KBM-7 (cell line): ENCODE measurements around the gene TOM1L2.

ENCODE experiments used
- DNase-seq: peaks from one replicate; pipeline ENCODE4 v3.0.0-alpha.2; 2015
- in situ Hi-C: fragments of 300-500 bp; cut with MboI; formaldehyde crosslinking; loops from 2 replicates; pipeline ENCODE4 v1.14.3; 2020; ENCODE audit warnings: low sequenced_read_pairs, low pct_unique_long_range_greater_than_20kb, mixed read lengths

Gene TOM1L2

DNA sequence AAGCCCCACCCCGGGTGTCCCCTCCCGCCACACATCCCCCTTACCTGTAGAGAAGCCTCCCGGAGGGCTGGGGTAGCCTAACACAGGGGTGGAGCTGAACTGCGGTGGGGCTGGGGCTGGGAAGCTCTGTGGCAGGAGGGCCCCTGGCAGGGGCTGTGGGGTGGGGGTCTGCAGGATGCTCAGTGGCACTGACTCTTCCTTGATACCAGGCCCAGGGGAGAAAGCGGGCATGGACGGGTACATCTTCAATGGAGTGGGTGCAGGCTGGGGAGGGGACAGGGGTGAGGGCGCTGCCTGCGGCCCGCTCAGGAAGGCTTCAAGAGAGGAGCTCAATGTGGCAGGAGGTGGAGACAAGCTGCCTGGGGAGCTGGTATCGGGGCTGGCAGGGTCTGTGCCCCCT, 152.2 kb downstream of the TOM1L2 start:
- no peak for DNase-seq
- in situ Hi-C loops, result no loop called here

DNA sequence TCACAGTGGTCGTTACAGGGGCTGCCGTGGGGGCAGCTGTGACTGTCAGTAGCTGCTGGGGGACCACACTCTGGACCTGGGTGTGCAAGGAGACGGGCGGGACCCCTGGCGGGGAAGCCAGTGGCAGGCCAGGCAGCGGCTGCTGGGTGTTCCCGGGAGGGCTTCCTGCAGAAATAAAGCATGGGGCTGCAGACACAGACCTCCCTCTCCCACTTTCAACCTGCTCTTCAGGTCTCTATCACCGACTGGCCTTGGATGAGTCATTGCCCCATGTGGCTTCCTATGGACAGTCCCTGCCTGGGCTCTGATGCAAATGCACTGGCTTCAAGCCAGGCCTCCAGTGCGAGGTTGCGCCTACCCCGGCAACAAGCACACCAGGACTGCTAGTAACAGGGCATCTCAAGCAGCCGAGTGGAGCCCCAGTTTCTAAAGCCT, 152.6 kb downstream of the TOM1L2 start:
- in situ Hi-C loops, result no loop called here
- peak; percentile 26 for DNase-seq

DNA sequence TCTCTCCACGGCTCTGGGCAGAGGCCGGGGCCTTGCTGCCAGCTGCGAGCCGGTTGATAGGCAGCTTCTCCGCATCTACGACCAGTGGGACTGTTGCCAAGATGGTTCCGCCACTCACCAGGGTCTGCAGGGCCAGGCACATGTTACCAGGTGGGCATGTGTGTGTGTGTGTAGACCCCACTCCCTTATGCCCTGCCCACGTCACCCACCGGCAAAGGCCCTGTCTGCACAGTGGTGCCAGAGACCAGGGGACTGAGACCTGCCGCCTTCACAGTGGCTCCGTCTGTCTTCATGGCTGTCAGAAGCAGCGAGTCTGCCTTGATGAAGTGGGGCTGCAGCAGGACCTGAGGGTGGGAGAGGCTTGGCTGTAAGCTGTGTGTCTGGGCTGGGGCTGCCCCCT, 153.1 kb downstream of the TOM1L2 start:
- no peak for DNase-seq
- in situ Hi-C loops, result no loop called here

GRCh38 chr17:17818088-17818526, 154.1 kb downstream of the TOM1L2 start:
- no peak for DNase-seq
- in situ Hi-C loops, result no loop called here

GRCh38 chr17:17817552-17817947, 154.7 kb downstream of the TOM1L2 start:
- DNase-seq, result no peak
- in situ Hi-C loops, result no loop called here

- no peak for DNase-seq
- in situ Hi-C loops, result no loop called here
Observed at GRCh38 chr17:17816831-17817551, 155.2 kb downstream of the TOM1L2 start.

DNA sequence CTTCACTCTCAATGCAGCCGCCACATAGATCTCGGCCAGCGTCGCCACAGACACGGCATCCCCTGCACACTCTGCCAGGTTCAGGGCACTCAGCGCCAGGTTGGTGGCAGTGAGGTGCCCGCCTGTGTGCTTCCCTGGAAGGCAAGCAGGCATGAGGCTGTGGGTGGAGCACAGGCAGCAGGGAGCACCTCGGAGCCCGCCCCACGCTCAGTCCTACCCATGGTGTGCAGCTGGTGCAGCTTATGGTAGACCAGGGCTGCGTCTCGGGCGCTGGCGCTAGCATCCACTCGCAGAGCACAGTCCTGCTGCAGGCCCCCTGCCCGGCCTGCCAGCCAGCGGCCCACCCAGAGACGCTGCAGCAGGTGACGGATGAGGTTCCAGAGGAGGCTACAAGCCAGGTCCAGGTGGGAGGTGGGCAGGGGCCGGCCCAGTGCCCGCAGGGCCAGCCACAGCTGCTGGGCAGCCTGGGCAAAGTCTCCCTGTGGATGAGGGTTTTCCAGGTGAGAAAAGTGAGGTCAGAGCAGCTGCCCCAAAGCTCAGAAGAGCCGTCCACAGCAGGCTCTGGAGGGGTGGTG, 155.9 kb downstream of the TOM1L2 start:
- DNase-seq, result no peak
- in situ Hi-C loops, result no loop called here

GRCh38 chr17:17815436-17816200, 156.6 kb downstream of the TOM1L2 start:
- DNase-seq, result no peak
- in situ Hi-C loops, result no loop called here

GRCh38 chr17:17815062-17815406, 157.2 kb downstream of the TOM1L2 start:
- in situ Hi-C loops, result no loop called here
- DNase-seq, result no peak

GRCh38 chr17:17814162-17815061, 157.8 kb downstream of the TOM1L2 start:
- in situ Hi-C loops, result no loop called here
- DNase-seq, result no peak

DNA sequence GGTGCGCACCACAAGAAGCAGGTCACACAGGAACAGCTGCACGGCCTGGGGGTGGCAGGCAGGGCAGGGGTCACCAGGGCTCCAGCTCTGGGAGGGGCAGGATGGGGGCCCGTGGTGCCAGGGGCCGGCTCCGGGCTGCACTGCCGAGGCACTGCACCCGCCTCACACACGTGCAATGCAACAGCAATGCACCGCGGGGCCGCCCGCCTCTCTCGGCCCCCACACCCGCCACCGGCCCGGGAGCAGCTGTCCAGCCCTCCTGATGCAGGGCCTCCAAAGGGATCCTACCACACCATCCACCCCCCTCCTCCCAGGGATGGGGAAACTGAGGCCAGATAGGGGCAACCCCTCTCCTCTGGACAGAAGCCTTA, 158.5 kb downstream of the TOM1L2 start:
- no peak for DNase-seq
- in situ Hi-C loops, result no loop called here

DNA sequence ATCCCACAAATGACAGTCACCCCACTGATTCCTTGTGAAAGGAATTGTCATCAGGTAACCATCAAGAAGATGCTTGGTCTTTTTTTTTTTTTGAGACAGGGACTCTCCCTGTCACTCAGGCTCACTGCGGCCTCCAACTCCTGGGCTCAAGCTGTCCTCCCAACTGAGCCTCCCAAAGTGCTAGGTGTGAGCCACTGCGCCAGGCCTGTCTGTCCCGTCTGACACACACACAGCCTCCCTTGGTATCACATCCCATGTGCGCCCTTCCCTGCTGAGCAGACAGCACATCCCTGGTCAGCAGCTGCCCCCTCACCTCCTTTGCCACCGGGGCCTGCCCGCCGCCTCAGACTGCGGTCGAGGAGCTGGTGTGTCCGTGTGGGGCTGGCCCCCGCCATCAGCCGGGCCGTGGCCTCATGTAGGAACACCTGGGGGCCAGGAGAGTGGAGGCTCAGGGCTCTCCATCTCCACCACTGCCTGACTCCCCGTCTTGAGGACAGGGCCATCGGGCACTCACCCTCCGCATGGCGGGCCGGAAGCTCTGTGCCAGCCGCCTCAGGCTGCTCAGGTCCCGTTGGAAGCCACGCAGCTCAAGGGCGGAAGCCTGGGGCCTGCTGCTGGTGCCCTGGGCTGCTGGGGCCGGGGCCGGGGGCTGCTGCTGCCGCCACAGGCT, 159.0 kb downstream of the TOM1L2 start:
- DNase-seq, result no peak
- in situ Hi-C loops, result no loop called here

GRCh38 chr17:17812211-17813054, 159.8 kb downstream of the TOM1L2 start:
- DNase-seq, result peak; percentile 71
- in situ Hi-C loops, result no loop called here

GRCh38 chr17:17811381-17812210, 160.6 kb downstream of the TOM1L2 start:
- in situ Hi-C loops, result no loop called here
- DNase-seq, result no peak

DNA sequence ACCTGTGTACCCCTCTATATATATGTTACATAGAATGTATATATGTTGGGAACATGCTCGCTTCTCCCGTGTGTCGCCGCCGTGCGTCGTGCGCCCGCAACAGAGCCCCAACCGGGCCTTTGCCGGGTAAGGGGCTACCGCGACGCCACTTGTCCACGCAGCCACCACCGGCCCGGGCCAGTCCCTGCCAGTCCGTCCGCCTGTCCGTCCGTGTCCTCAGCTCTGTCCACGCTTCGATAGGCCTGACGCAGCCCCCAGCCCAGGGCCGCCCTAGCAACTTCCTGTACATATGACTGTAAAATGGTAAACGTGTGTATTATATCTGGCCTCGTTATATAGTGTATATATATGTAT, 161.3 kb downstream of the TOM1L2 start:
- DNase-seq, result no peak
- in situ Hi-C loops, result no loop called here

DNA sequence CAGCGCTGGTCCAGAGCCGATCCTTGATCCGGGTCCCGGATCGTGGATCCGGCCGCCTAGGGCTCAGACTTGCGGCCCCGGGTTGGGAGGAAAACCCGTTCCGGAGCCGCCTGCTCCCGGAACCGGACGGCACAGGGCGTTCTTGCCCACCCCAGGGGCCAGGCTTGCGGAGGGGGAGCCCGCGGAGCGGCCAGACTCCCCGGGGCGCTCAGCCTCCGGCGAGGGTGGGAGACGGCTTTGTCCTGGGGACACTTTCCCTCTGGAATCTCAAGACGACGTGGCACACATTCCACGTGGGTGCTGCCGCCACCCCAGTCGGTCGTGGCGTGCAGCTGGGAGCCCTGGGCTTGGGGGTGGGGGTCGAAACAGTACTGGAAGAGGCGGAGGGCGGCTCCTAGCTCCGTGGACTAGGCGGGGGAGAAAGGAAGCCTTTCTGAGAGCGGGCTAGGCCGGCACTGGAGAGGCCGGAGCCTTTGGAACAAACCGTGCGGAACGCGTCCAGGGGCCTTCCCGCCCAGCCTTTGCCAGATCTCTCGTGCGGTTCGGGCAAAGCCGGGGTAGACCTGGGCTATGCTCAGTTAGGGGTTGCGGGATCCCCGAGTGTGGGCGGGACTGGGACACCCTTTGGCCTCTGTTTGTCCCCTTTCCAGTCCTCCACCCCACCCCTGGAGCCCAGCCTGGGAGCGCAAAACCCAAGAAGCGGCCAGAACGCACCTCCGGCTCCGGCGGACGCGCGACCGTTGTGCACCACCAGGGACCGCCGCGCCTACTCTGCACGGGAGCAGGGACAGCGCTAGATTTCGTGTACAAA, 161.9 kb downstream of the TOM1L2 start:
- in situ Hi-C loops, result no loop called here
- DNase-seq, result no peak
